Astrocyte (in vitro differentiated cells and primary cell): ENCODE results near the gene SIDT2. TPM values are rescaled to one million over a fixed set of nuclear protein-coding genes. Genes with fewer than 3 reads are reported as not detected.
A peak's percentile ranks its signal among the peaks of the same experiment; 100 is the strongest.

Source experiments
- DNase-seq: peaks from one replicate; pipeline ENCODE4 v3.0.0-alpha.2; 2010; ENCODE audit warnings: low read depth
- FAIRE-seq: peaks from 2 replicates; lab custom pipeline; 2011; peaks lifted over from hg19 to GRCh38; lab: Jason Lieb, UNC
- H2AFZ ChIP-seq: 2 replicates; pipeline ENCODE4 v1.6.0; 2012; ENCODE audit warnings: low read depth, low read length, inconsistent platforms
- H3K27ac ChIP-seq: 2 replicates; pipeline ENCODE4 v1.5.1; 2011; ENCODE audit warnings: low read depth, low read length, inconsistent platforms
- H3K27me3 ChIP-seq: 2 replicates; pipeline ENCODE4 v1.6.0; 2011; ENCODE audit warnings: low read length, inconsistent platforms; ENCODE audit not compliant: insufficient read depth
- H3K36me3 ChIP-seq: 2 replicates; pipeline ENCODE4 v1.5.1; 2011; ENCODE audit warnings: low read length, inconsistent platforms; ENCODE audit not compliant: insufficient read depth
- H3K4me1 ChIP-seq: 2 replicates; pipeline ENCODE4 v1.5.1; 2011; ENCODE audit warnings: low read length, inconsistent platforms; ENCODE audit not compliant: insufficient read depth
- H3K4me2 ChIP-seq: 2 replicates; pipeline ENCODE4 v1.6.0; 2012; ENCODE audit warnings: low read length, inconsistent platforms
- H3K4me3 ChIP-seq: 2 replicates; pipeline ENCODE4 v1.5.1; 2011; ENCODE audit warnings: low read depth, mild to moderate bottlenecking, low read length, inconsistent platforms; ENCODE audit not compliant: insufficient read depth
- H3K79me2 ChIP-seq: 2 replicates; pipeline ENCODE4 v1.6.0; 2012; ENCODE audit warnings: mild to moderate bottlenecking, low read length, inconsistent platforms; ENCODE audit not compliant: insufficient read depth
- H3K9ac ChIP-seq: 2 replicates; pipeline ENCODE4 v1.6.0; 2012; ENCODE audit warnings: mild to moderate bottlenecking, low read length, inconsistent platforms
- H3K9me3 ChIP-seq: 2 replicates; pipeline ENCODE4 v1.5.1; 2012; ENCODE audit warnings: low read depth, mild to moderate bottlenecking, low read length, inconsistent platforms; ENCODE audit not compliant: insufficient read depth
- H4K20me1 ChIP-seq: 2 replicates; pipeline ENCODE4 v1.6.0; 2012; ENCODE audit warnings: low read length, inconsistent platforms; ENCODE audit not compliant: insufficient read depth
- H3K27ac Mint-ChIP-seq: one replicate; pipeline ENCODE4 v1.8.0; 2021; ENCODE audit warnings: mild to moderate bottlenecking, mixed read lengths; ENCODE audit not compliant: unreplicated experiment
- H3K27me3 Mint-ChIP-seq: one replicate; pipeline ENCODE4 v1.8.0; 2021; ENCODE audit warnings: low read depth, mixed read lengths; ENCODE audit not compliant: unreplicated experiment
- H3K36me3 Mint-ChIP-seq: one replicate; pipeline ENCODE4 v1.8.0; 2021; ENCODE audit warnings: low read depth, mixed read lengths; ENCODE audit not compliant: unreplicated experiment
- H3K4me1 Mint-ChIP-seq: one replicate; pipeline ENCODE4 v1.8.0; 2021; ENCODE audit warnings: low read depth, mixed read lengths; ENCODE audit not compliant: unreplicated experiment
- H3K4me3 Mint-ChIP-seq: one replicate; pipeline ENCODE4 v1.8.0; 2021; ENCODE audit warnings: mild to moderate bottlenecking, moderate library complexity, mixed read lengths; ENCODE audit not compliant: unreplicated experiment
- H3K9me3 Mint-ChIP-seq: one replicate; pipeline ENCODE4 v1.8.0; 2021; ENCODE audit warnings: mild to moderate bottlenecking, mixed read lengths; ENCODE audit not compliant: unreplicated experiment
- CTCF ChIP-seq: IDR thresholded peaks from 2 replicates; pipeline ENCODE4 v1.5.1; 2011; ENCODE audit warnings: low read depth, mild to moderate bottlenecking, inconsistent platforms, low read length, moderate library complexity; ENCODE audit not compliant: insufficient read depth
- EZH2 ChIP-seq: IDR thresholded peaks from 2 replicates; pipeline ENCODE4 v1.6.1; 2012; ENCODE audit warnings: mild to moderate bottlenecking, low read length, inconsistent platforms; ENCODE audit not compliant: insufficient read depth
- total RNA-seq: library from RNA; stranded (reverse); gene quantifications from 2 replicates; pipeline ENCODE4 v1.2.1, GENCODE V29; 2021

SIDT2 gene
- total RNA-seq, 1 donor from 2014 or later = 55.8 TPM

- peaks cover 23% of the 10 kb centered on the region for H3K36me3 Mint-ChIP-seq
- Histone ChIP-seq H2AFZ (no peak overlapping the region), H3K36me3 (peaks cover 23% of the 10 kb centered on the region), H3K9ac (no peak overlapping the region), H3K4me2 (no peak overlapping the region), H3K27me3 (no peaks in the 10 kb centered on the region), H3K9me3 (no peaks in the 10 kb centered on the region), H3K27ac (no peak overlapping the region), H4K20me1 (no peaks in the 10 kb centered on the region), H3K4me3 (no peak overlapping the region), H3K79me2 (no peaks in the 10 kb centered on the region), H3K4me1 (no peaks in the 10 kb centered on the region)
- DNase-seq = no peak
- H3K27me3 Mint-ChIP-seq = no peaks in the 10 kb centered on the region
- H3K9me3 Mint-ChIP-seq = no peaks in the 10 kb centered on the region
- H3K4me3 Mint-ChIP-seq = no peak overlapping the region
- H3K4me1 Mint-ChIP-seq = peaks cover 3% of the 10 kb centered on the region
- TF ChIP-seq EZH2 (no peak), CTCF (no peak)
- H3K27ac Mint-ChIP-seq = peak overlapping the region; percentile 7
- no peak for FAIRE-seq
Measured at GRCh38 chr11:117210620-117211019, 32.1 kb downstream of the SIDT2 start.

- Histone ChIP-seq H3K27me3 (no peaks in the 10 kb centered on the region), H3K27ac (no peak overlapping the region), H3K4me1 (peaks cover 13% of the 10 kb centered on the region), H3K4me2 (no peak overlapping the region), H3K4me3 (no peak overlapping the region), H3K9ac (no peak overlapping the region), H3K79me2 (no peaks in the 10 kb centered on the region), H2AFZ (no peak overlapping the region), H3K36me3 (peaks cover 28% of the 10 kb centered on the region), H4K20me1 (no peaks in the 10 kb centered on the region), H3K9me3 (no peaks in the 10 kb centered on the region)
- DNase-seq (no peak), FAIRE-seq (no peak)
- Mint-ChIP-seq H3K36me3 (peaks cover 27% of the 10 kb centered on the region), H3K27me3 (no peaks in the 10 kb centered on the region), H3K27ac (no peak overlapping the region), H3K4me3 (no peak overlapping the region), H3K9me3 (no peaks in the 10 kb centered on the region), H3K4me1 (peaks cover 13% of the 10 kb centered on the region)
- TF ChIP-seq EZH2 = no peak
- no peak for TF ChIP-seq CTCF
Measured at GRCh38 chr11:117212697-117213355, 34.3 kb downstream of the SIDT2 start.

GRCh38 chr11:117214404-117215110 is 36.0 kb downstream of the SIDT2 start:
- DNase-seq = no peak

More at GRCh38 chr11:117214404-117215110, 36.0 kb downstream of the SIDT2 start:
- no peaks in the 10 kb centered on the region for H4K20me1 ChIP-seq
- no peaks in the 10 kb centered on the region for H3K9me3 ChIP-seq
- Mint-ChIP-seq H3K27me3 (no peaks in the 10 kb centered on the region), H3K4me1 (peaks cover 19% of the 10 kb centered on the region), H3K27ac (no peak overlapping the region), H3K36me3 (peaks cover 28% of the 10 kb centered on the region), H3K4me3 (peak overlapping the region; percentile 20), H3K9me3 (no peaks in the 10 kb centered on the region)
- H2AFZ ChIP-seq = no peak overlapping the region
- H3K4me1 ChIP-seq = peaks cover 25% of the 10 kb centered on the region
- no peak overlapping the region for H3K4me3 ChIP-seq
- no peaks in the 10 kb centered on the region for H3K79me2 ChIP-seq
- H3K9ac ChIP-seq = no peak overlapping the region
- H3K36me3 ChIP-seq = peaks cover 43% of the 10 kb centered on the region
- TF ChIP-seq EZH2 (no peak), CTCF (no peak)
- H3K4me2 ChIP-seq = no peak overlapping the region
- H3K27ac ChIP-seq = no peak overlapping the region
- no peak for FAIRE-seq
- no peaks in the 10 kb centered on the region for H3K27me3 ChIP-seq
